ENCODE measurements around the gene MS4A4E. TPM values are rescaled to one million over a fixed set of nuclear protein-coding genes. Genes with fewer than 3 reads are reported as not detected.
"Not testable (repeated sequence)": the region's sequence is repeated elsewhere in the genome, so short reads cannot be mapped to it uniquely, and the experiment has no call there.

The MS4A4E gene
- total RNA-seq, 1 experiment from 2014 or later = 0.42 TPM

GRCh38 chr11:60288531-60288930, 45.6 kb upstream of the MS4A4E start:
- no peak overlapping the region for H4K5ac ChIP-seq (ENCODE audit: insufficient read length, low read depth, low read length)
- no peak overlapping the region for H2BK120ac ChIP-seq (ENCODE audit: low read depth, low read length, poor library complexity, severe bottlenecking)
- Mint-ChIP-seq H3K9me3 (peaks cover 37 to 42% of the 10 kb centered on the region in 2 experiments), H3K27me3 (ENCODE audit: low read depth) (peaks cover 4% of the 10 kb centered on the region; the same call in 1 of the 2 replicates), H3K4me1 (peaks cover 27 to 29% of the 10 kb centered on the region in 2 experiments), H3K36me3 (ENCODE audit: insufficient read depth in 1 of 3, low read depth in 3 of 3) (peaks cover 12 to 27% (median 17%) of the 10 kb centered on the region in 3 experiments), H3K27ac (no peak overlapping the region), H3K4me3 (no peak overlapping the region)
- H4K91ac ChIP-seq (ENCODE audit: insufficient read length, low read depth, low read length) = no peak overlapping the region
- no peak for TF ChIP-seq CTCF (conservative IDR thresholded peaks at IDR 0.05)
- no peaks in the 10 kb centered on the region for H3K27me3 ChIP-seq (ENCODE audit: insufficient read depth, low read length)
- H2AK5ac ChIP-seq (ENCODE audit: insufficient read length, low read length) = no peak overlapping the region
- H3K18ac ChIP-seq (ENCODE audit: insufficient read length, low read depth, low read length) = no peak overlapping the region
- H3K27ac ChIP-seq (ENCODE audit: insufficient read length, low read depth, low read length) = no peak overlapping the region
- no peak overlapping the region for H3K56ac ChIP-seq (ENCODE audit: insufficient read length, low read depth, low read length)
- H3K79me2 ChIP-seq (ENCODE audit: insufficient read depth, low read length) = no peaks in the 10 kb centered on the region
- H2BK12ac ChIP-seq (ENCODE audit: insufficient read length, low read depth, low read length) = no peak overlapping the region
- no peak overlapping the region for H4K8ac ChIP-seq (replicated peaks; ENCODE audit: insufficient read length, low read depth, low read length)
- no peak for DNase-seq
- H4K20me1 ChIP-seq (ENCODE audit: control insufficient read depth, insufficient read depth, insufficient read length) = no peaks in the 10 kb centered on the region
- no peak overlapping the region for H3K14ac ChIP-seq (ENCODE audit: insufficient read depth, low read length)
- no peak overlapping the region for H2BK5ac ChIP-seq (ENCODE audit: insufficient read length, low read length)
- no peak overlapping the region for H3K4me2 ChIP-seq (ENCODE audit: insufficient read depth, insufficient read length, low read length)
- H3K9ac ChIP-seq (ENCODE audit: extremely low read depth, insufficient read length, low read length) = no peak overlapping the region
- WGBS (ENCODE audit: extremely low coverage, insufficient read length, low lambda C conversion rate) = no CpG with 5 or more reads among the region's 1 CpG
- no peaks in the 10 kb centered on the region for H3K79me1 ChIP-seq (ENCODE audit: insufficient read depth, low read depth, low read length, poor library complexity, severe bottlenecking)
- H3K9me3 ChIP-seq (ENCODE audit: control insufficient read depth, low read depth, low read length) = peaks cover 13% of the 10 kb centered on the region
- no peak overlapping the region for H2BK15ac ChIP-seq (ENCODE audit: low read depth, low read length)
- no peaks in the 10 kb centered on the region for H3K23me2 ChIP-seq (ENCODE audit: insufficient read length, low read depth, low read length, poor library complexity, severe bottlenecking)
- H2AFZ ChIP-seq (ENCODE audit: low read length) = no peak overlapping the region
- no peak overlapping the region for H2BK20ac ChIP-seq (ENCODE audit: low read depth, low read length, poor library complexity, severe bottlenecking)
- H3K4ac ChIP-seq (ENCODE audit: low read depth, low read length) = no peak overlapping the region
- peaks cover 2% of the 10 kb centered on the region; the same call in 1 of the 2 replicates for H3K4me1 ChIP-seq (ENCODE audit: insufficient read depth, low read length)
- H3T11ph ChIP-seq (ENCODE audit: low read length) = no peak overlapping the region
- no peak overlapping the region for H3K23ac ChIP-seq (ENCODE audit: insufficient read length, low read depth, low read length)

GRCh38 chr11:60285411-60286126, 42.6 kb upstream of the MS4A4E start:
- H3K9me3 Mint-ChIP-seq = peaks cover 32 to 37% of the 10 kb centered on the region in 2 experiments
- H2BK120ac ChIP-seq (ENCODE audit: low read depth, low read length, poor library complexity, severe bottlenecking); H3K4me2 ChIP-seq (ENCODE audit: insufficient read depth, insufficient read length, low read length); DNase-seq; H4K5ac ChIP-seq (ENCODE audit: insufficient read length, low read depth, low read length); H3K23me2 ChIP-seq (ENCODE audit: insufficient read length, low read depth, low read length, poor library complexity, severe bottlenecking); H3K27ac ChIP-seq (ENCODE audit: insufficient read length, low read depth, low read length); H3K79me1 ChIP-seq (ENCODE audit: insufficient read depth, low read depth, low read length, poor library complexity, severe bottlenecking); H3K14ac ChIP-seq (ENCODE audit: insufficient read depth, low read length); H2AK5ac ChIP-seq (ENCODE audit: insufficient read length, low read length); H2BK5ac ChIP-seq (ENCODE audit: insufficient read length, low read length); H3K23ac ChIP-seq (ENCODE audit: insufficient read length, low read depth, low read length); H4K91ac ChIP-seq (ENCODE audit: insufficient read length, low read depth, low read length); H3T11ph ChIP-seq (ENCODE audit: low read length); H2BK20ac ChIP-seq (ENCODE audit: low read depth, low read length, poor library complexity, severe bottlenecking); H3K4me1 ChIP-seq (ENCODE audit: insufficient read depth, low read length); H3K27me3 ChIP-seq (ENCODE audit: insufficient read depth, low read length); H4K20me1 ChIP-seq (ENCODE audit: control insufficient read depth, insufficient read depth, insufficient read length); H3K79me2 ChIP-seq (ENCODE audit: insufficient read depth, low read length); H4K8ac ChIP-seq (replicated peaks; ENCODE audit: insufficient read length, low read depth, low read length); H3K56ac ChIP-seq (ENCODE audit: insufficient read length, low read depth, low read length); H3K18ac ChIP-seq (ENCODE audit: insufficient read length, low read depth, low read length); H3K27me3 Mint-ChIP-seq (ENCODE audit: low read depth); H2BK12ac ChIP-seq (ENCODE audit: insufficient read length, low read depth, low read length); H3K9ac ChIP-seq (ENCODE audit: extremely low read depth, insufficient read length, low read length); H2BK15ac ChIP-seq (ENCODE audit: low read depth, low read length); H3K4ac ChIP-seq (ENCODE audit: low read depth, low read length); H2AFZ ChIP-seq (ENCODE audit: low read length): not testable (repeated sequence)
- peaks cover 13% of the 10 kb centered on the region for H3K9me3 ChIP-seq (ENCODE audit: control insufficient read depth, low read depth, low read length)
- H3K27ac Mint-ChIP-seq = peak overlapping the region in 2 of 3 experiments; percentile 7 to 59; a peak in 3 of 7 replicates
- peaks cover 12 to 27% (median 17%) of the 10 kb centered on the region in 3 experiments for H3K36me3 Mint-ChIP-seq (ENCODE audit: insufficient read depth in 1 of 3, low read depth in 3 of 3)
- peak overlapping the region; percentile 0 to 2; a peak in 2 of 5 replicates for H3K4me3 Mint-ChIP-seq
- peaks cover 27 to 29% of the 10 kb centered on the region in 2 experiments for H3K4me1 Mint-ChIP-seq
- WGBS (ENCODE audit: extremely low coverage, insufficient read length, low lambda C conversion rate) = no CpG with 5 or more reads among the region's 7 CpGs

Measured in H9 (cell line).